ENCODE measurements around the gene ELP4.

- no peak for TF ChIP-seq KHSRP (IDR thresholded peaks at IDR 0.05)
- TF ChIP-seq EZH2 (IDR thresholded peaks at IDR 0.05; ENCODE audit: borderline replicate concordance, low read depth, low read length) = no peak
- no peak for TF ChIP-seq NEUROD1 (IDR thresholded peaks at IDR 0.05; ENCODE audit: borderline replicate concordance, low read depth, low read length, partially characterized antibody)
- no peak for TF ChIP-seq ZNF449 (CRISPR knock-in tag; IDR thresholded peaks at IDR 0.05)
Measured at GRCh38 chr11:31606893-31607292, 97.3 kb downstream of the ELP4 start.

Data from K562 (cell line).